H1 (cell line): ENCODE data around the gene CARD11.

Experiments used
- CBX8 ChIP-seq: fragments of 300-800, 300-1000 bp; sonication (generic); IDR thresholded peaks from 2 replicates; pipeline ENCODE4 v1.7.1; 2016; ENCODE audit warnings: low read depth, low read length, borderline replicate concordance
- CHD1 ChIP-seq: IDR thresholded peaks from 2 replicates; pipeline ENCODE4 v1.6.1; 2012; ENCODE audit warnings: low read depth, low read length, improper control_type of control experiment
- EGR1 ChIP-seq: IDR thresholded peaks from 2 replicates; pipeline ENCODE4 v1.6.1; 2011; ENCODE audit warnings: low read depth, low read length, borderline replicate concordance
- EP300 ChIP-seq, 2 experiments: IDR thresholded peaks; 1 replicate in 1 of 2; 2 replicates in 1 of 2; pipeline ENCODE4 v1.6.1; 2011 to 2012; ENCODE audit warnings: low read depth in 2 of 2, low read length in 2 of 2, mild to moderate bottlenecking in 2 of 2, borderline replicate concordance in 1 of 2, inconsistent platforms in 1 of 2, moderate library complexity in 1 of 2
- POLR2A ChIP-seq, 2 experiments: IDR thresholded peaks; 1 replicate in 1 of 2; 2 replicates in 1 of 2; pipeline ENCODE4 v1.6.1; 2011; ENCODE audit warnings: low read depth in 2 of 2, low read length in 2 of 2, mild to moderate bottlenecking in 2 of 2; ENCODE audit errors: control extremely low read depth in 1 of 2
- POLR2AphosphoS5 ChIP-seq: IDR thresholded peaks from 2 replicates; pipeline ENCODE4 v1.6.1; 2011; ENCODE audit warnings: low read depth, low read length
- TEAD4 ChIP-seq: IDR thresholded peaks from 2 replicates; pipeline ENCODE4 v1.6.1; 2012; ENCODE audit warnings: low read depth, low read length, inconsistent platforms, mixed read lengths
- TF ChIP-seq, protein P1 (sequence below), 3 experiments: IDR thresholded peaks; 1 replicate in 2 of 3; 2 replicates in 1 of 3; pipeline versions ENCODE4 v1.5.1 to v1.6.1; 2011; ENCODE audit warnings: low read length in 3 of 3, mild to moderate bottlenecking in 3 of 3, inconsistent platforms in 2 of 3, low read depth in 1 of 3, moderate library complexity in 1 of 3; ENCODE audit not compliant: insufficient read depth in 1 of 3; ENCODE audit errors: control extremely low read depth in 1 of 3
- TF ChIP-seq, protein P2 (sequence below): IDR thresholded peaks from 2 replicates; pipeline ENCODE4 v1.6.1; 2012; ENCODE audit warnings: inconsistent platforms
- TF ChIP-seq, protein P3 (sequence below): IDR thresholded peaks from 2 replicates; pipeline ENCODE4 v1.6.1; 2011; ENCODE audit warnings: low read length, improper control_type of control experiment

- TF ChIP-seq, protein P1, sequence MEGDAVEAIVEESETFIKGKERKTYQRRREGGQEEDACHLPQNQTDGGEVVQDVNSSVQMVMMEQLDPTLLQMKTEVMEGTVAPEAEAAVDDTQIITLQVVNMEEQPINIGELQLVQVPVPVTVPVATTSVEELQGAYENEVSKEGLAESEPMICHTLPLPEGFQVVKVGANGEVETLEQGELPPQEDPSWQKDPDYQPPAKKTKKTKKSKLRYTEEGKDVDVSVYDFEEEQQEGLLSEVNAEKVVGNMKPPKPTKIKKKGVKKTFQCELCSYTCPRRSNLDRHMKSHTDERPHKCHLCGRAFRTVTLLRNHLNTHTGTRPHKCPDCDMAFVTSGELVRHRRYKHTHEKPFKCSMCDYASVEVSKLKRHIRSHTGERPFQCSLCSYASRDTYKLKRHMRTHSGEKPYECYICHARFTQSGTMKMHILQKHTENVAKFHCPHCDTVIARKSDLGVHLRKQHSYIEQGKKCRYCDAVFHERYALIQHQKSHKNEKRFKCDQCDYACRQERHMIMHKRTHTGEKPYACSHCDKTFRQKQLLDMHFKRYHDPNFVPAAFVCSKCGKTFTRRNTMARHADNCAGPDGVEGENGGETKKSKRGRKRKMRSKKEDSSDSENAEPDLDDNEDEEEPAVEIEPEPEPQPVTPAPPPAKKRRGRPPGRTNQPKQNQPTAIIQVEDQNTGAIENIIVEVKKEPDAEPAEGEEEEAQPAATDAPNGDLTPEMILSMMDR (IDR thresholded peaks at IDR 0.05; ENCODE audit: control extremely low read depth in 1 of 3, insufficient read depth in 1 of 3, low read depth in 1 of 3, low read length in 3 of 3) = no peak
- TF ChIP-seq POLR2A (IDR thresholded peaks at IDR 0.05; ENCODE audit: control extremely low read depth in 1 of 2, low read depth in 2 of 2, low read length in 2 of 2) = no peak
- TF ChIP-seq EGR1 = no peak
- TF ChIP-seq CHD1 = no peak
- no peak for TF ChIP-seq TEAD4
- TF ChIP-seq, protein P2, sequence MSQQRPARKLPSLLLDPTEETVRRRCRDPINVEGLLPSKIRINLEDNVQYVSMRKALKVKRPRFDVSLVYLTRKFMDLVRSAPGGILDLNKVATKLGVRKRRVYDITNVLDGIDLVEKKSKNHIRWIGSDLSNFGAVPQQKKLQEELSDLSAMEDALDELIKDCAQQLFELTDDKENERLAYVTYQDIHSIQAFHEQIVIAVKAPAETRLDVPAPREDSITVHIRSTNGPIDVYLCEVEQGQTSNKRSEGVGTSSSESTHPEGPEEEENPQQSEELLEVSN = no peak
- TF ChIP-seq, protein P3, sequence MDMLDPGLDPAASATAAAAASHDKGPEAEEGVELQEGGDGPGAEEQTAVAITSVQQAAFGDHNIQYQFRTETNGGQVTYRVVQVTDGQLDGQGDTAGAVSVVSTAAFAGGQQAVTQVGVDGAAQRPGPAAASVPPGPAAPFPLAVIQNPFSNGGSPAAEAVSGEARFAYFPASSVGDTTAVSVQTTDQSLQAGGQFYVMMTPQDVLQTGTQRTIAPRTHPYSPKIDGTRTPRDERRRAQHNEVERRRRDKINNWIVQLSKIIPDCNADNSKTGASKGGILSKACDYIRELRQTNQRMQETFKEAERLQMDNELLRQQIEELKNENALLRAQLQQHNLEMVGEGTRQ = no peak
- no peak for TF ChIP-seq POLR2AphosphoS5
- no peak for TF ChIP-seq EP300 (IDR thresholded peaks at IDR 0.05; ENCODE audit: borderline replicate concordance in 1 of 2, low read depth in 2 of 2, low read length in 2 of 2)
- no peak for TF ChIP-seq CBX8
Measured at GRCh38 chr7:3013975-3014792, 29.5 kb downstream of the CARD11 start.
